HepG2 (cell line): Measurements from ENCODE around the gene CAPN15. TPM values are rescaled to one million over a fixed set of nuclear protein-coding genes. Genes with fewer than 3 reads are reported as not detected.
A peak's percentile ranks its signal among the peaks of the same experiment; 100 is the strongest.

Experiments used
- ATAC-seq: fragments of 200-7000 bp; cut with Tn5 transposase; 3 replicates; pipeline ENCODE4 v1.9.1; 2020; ENCODE audit warnings: mild to moderate bottlenecking, moderate library complexity
- BruUV-seq: library from RNA; stranded (reverse); fragments of 400-500 nt; replicated peaks from 2 replicates; lab custom pipeline; 2021; lab: Mats Ljungman, UMichigan
- CTCF ChIA-PET: fragments of 300-600 bp; formaldehyde crosslinking; extraction: SDS; loops from one replicate; lab custom pipeline; 2021; ENCODE audit warnings: low total read pairs, inconsistent platforms, low intra/inter-chr PET ratio; lab: Yijun Ruan, JAX
- POLR2A ChIA-PET: fragments of 350-600 bp; sonication (Branson Sonifier 250); formaldehyde crosslinking; loops from one replicate; lab custom pipeline; 2020; ENCODE audit warnings: antibody characterized with exemption, inconsistent platforms; lab: Yijun Ruan, JAX
- DNase-seq: peaks from one replicate; pipeline ENCODE4 v3.0.0-alpha.2; 2015; ENCODE audit warnings: low spot score
- FAIRE-seq: peaks from 3 replicates; lab custom pipeline; 2011; peaks lifted over from hg19 to GRCh38; lab: Jason Lieb, UNC
- H2AFZ ChIP-seq: one replicate; pipeline ENCODE4 v1.6.1; 2011; ENCODE audit warnings: low read length, inconsistent platforms
- H3K27ac ChIP-seq: fragments of 300-600 bp; 3 replicates; pipeline ENCODE4 v1.8.0; 2011; ENCODE audit warnings: mixed run types, mild to moderate bottlenecking, mixed read lengths, low read length, inconsistent platforms; ENCODE audit not compliant: insufficient read depth; ENCODE audit errors: extremely low read length
- H3K27me3 ChIP-seq, 2 experiments: fragments of 200-600 bp in 1 of 2; 2 replicates in 1 of 2; 3 replicates in 1 of 2; pipeline versions ENCODE4 v1.6.0 to v1.8.0; 2011; ENCODE audit warnings: low read length in 2 of 2, mild to moderate bottlenecking in 2 of 2, moderate library complexity in 2 of 2, inconsistent platforms in 1 of 2; ENCODE audit not compliant: insufficient read depth in 2 of 2, control insufficient read depth in 1 of 2
- H3K36me3 ChIP-seq, 2 experiments: fragments of 200-600 bp in 1 of 2; replicated peaks in 1 of 2; 2 replicates in 1 of 2; 3 replicates in 1 of 2; pipeline versions ENCODE4 v1.5.1 to v1.8.0; 2011; ENCODE audit warnings: low read length in 2 of 2, inconsistent platforms in 1 of 2; ENCODE audit not compliant: insufficient read depth in 2 of 2, control insufficient read depth in 1 of 2
- H3K4me1 ChIP-seq: 2 replicates; pipeline ENCODE4 v1.5.1; 2012; ENCODE audit warnings: low read length, inconsistent platforms; ENCODE audit not compliant: insufficient read depth
- H3K4me2 ChIP-seq: 2 replicates; pipeline ENCODE4 v1.6.0; 2011; ENCODE audit warnings: low read depth, low read length, inconsistent platforms
- H3K4me3 ChIP-seq, 3 experiments: fragments of 200-600 bp in 1 of 3; sonication (generic), shearing (Covaris generic) in 1 of 3; replicated peaks in 1 of 3; 2 replicates each; pipeline ENCODE4 v1.5.1; 2011 to 2016; ENCODE audit warnings: low read length in 3 of 3, inconsistent platforms in 2 of 3, low read depth in 2 of 3, mild to moderate bottlenecking in 2 of 3, control low read depth in 1 of 3, mixed read lengths in 1 of 3; ENCODE audit not compliant: insufficient read depth in 1 of 3
- H3K79me2 ChIP-seq: one replicate; pipeline ENCODE4 v1.6.1; 2011; ENCODE audit warnings: low read length, inconsistent platforms; ENCODE audit not compliant: insufficient read depth
- H3K9ac ChIP-seq: 2 replicates; pipeline ENCODE4 v1.6.0; 2011; ENCODE audit warnings: mild to moderate bottlenecking, low read depth, low read length, inconsistent platforms; ENCODE audit not compliant: insufficient read depth
- H3K9me3 ChIP-seq: 2 replicates; pipeline ENCODE4 v1.5.1; 2012; ENCODE audit warnings: mild to moderate bottlenecking, low read length
- H4K20me1 ChIP-seq: 2 replicates; pipeline ENCODE4 v1.6.0; 2011; ENCODE audit warnings: inconsistent platforms, mild to moderate bottlenecking, low read length, moderate library complexity; ENCODE audit not compliant: insufficient read depth
- FOSL2 ChIP-seq: sonication (generic); formaldehyde crosslinking; IDR thresholded peaks from 2 replicates; pipeline ENCODE4 v1.4.0; 2020; ENCODE audit warnings: missing genetic modification reagents
- HOXD1 ChIP-seq: sonication (generic); formaldehyde crosslinking; IDR thresholded peaks from 2 replicates; pipeline ENCODE4 v1.5.0; 2020; ENCODE audit warnings: missing genetic modification reagents
- IKZF4 ChIP-seq: sonication (generic); formaldehyde crosslinking; IDR thresholded peaks from 2 replicates; pipeline ENCODE4 v1.5.1; 2020; ENCODE audit warnings: borderline replicate concordance, mild to moderate bottlenecking, low read depth, missing genetic modification reagents; ENCODE audit errors: not compliant biosample characterization
- POGK ChIP-seq: sonication (generic); formaldehyde crosslinking; conservative IDR thresholded peaks from 2 replicates; pipeline ENCODE4 v1.8.0; 2022; ENCODE audit warnings: mild to moderate bottlenecking, moderate library complexity, missing genetic modification reagents
- POGZ ChIP-seq: sonication (generic); formaldehyde crosslinking; IDR thresholded peaks from 2 replicates; pipeline ENCODE4 v1.4.0; 2020; ENCODE audit warnings: mild to moderate bottlenecking, missing genetic modification reagents
- TAF15 ChIP-seq: fragments of 200-400 bp; formaldehyde crosslinking; IDR thresholded peaks from one replicate; pipeline ENCODE4 v1.6.1; 2018; ENCODE audit warnings: mild to moderate bottlenecking, low read depth, low read length; ENCODE audit not compliant: poor library complexity, severe bottlenecking
- TSC22D2 ChIP-seq: sonication (generic); formaldehyde crosslinking; IDR thresholded peaks from 2 replicates; pipeline ENCODE4 v1.5.1; 2020; ENCODE audit warnings: missing genetic modification reagents, mild to moderate bottlenecking, borderline replicate concordance
- ZBTB21 ChIP-seq: sonication (generic); formaldehyde crosslinking; IDR thresholded peaks from 2 replicates; pipeline ENCODE4 v1.4.0; 2020; ENCODE audit warnings: missing genetic modification reagents
- ZEB1 ChIP-seq: IDR thresholded peaks from 2 replicates; pipeline ENCODE4 v1.6.1; 2012; ENCODE audit warnings: mild to moderate bottlenecking, low read depth, inconsistent platforms; ENCODE audit not compliant: insufficient replicate concordance
- ZNF24 ChIP-seq: fragments of 450-650 bp; IDR thresholded peaks from 2 replicates; pipeline ENCODE4 v1.6.1; 2017; ENCODE audit warnings: antibody characterized with exemption, mild to moderate bottlenecking
- ZNF766 ChIP-seq: sonication (generic); formaldehyde crosslinking; IDR thresholded peaks from 2 replicates; pipeline ENCODE4 v1.5.0; 2020; ENCODE audit warnings: missing genetic modification reagents, borderline replicate concordance
- ZNF781 ChIP-seq: sonication (generic); formaldehyde crosslinking; IDR thresholded peaks from 2 replicates; pipeline ENCODE4 v1.5.1; 2020; ENCODE audit warnings: borderline replicate concordance, mild to moderate bottlenecking, missing genetic modification reagents; ENCODE audit errors: not compliant biosample characterization
- WGBS: methylation state at CpG from one replicate; pipeline ENCODE4 v1.1.6; 2017; ENCODE audit warnings: low lambda C conversion rate; 5-methylcytosine and 5-hydroxymethylcytosine counted together
- in situ Hi-C: cut with HindIII; loops from 2 replicates; pipeline ENCODE4 v1.10.0; 2017; ENCODE audit warnings: low pct_unique_long_range_greater_than_20kb; ENCODE audit not compliant: extremely low pct_ligation_motif_present
- intact Hi-C: fragments of 100-400 bp; cut with micrococcal nuclease; formaldehyde crosslinking; loops from one replicate; pipeline ENCODE4 v1.10.0; 2022; ENCODE audit not compliant: unreplicated experiment
- polyA plus RNA-seq, 8 experiments: library from polyadenylated mRNA; depleted of rRNA in 3 of 8; stranded (reverse) in 7 of 8; unstranded in 1 of 8; fragments of >200 nt; fragmentation: Illumina TruSeq in 4 of 8; extraction: Trizol in 4 of 8; gene quantifications; 2 replicates each; pipeline versions ENCODE4 v1.2.1 to v1.2.3, GENCODE V29; 2011 to 2016; ENCODE audit warnings: low read depth in 4 of 8, missing spikeins in 1 of 8, mixed read lengths in 1 of 8; ENCODE audit not compliant: insufficient read depth in 1 of 8
- total RNA-seq, 5 experiments: library from RNA; depleted of rRNA; stranded (reverse); fragments of >200 nt; fragmentation: Illumina TruSeq; extraction: Trizol; gene quantifications; 2 replicates each; pipeline ENCODE4 v1.2.3, GENCODE V29; 2016; ENCODE audit warnings: low read depth in 1 of 5
- TF ChIP-seq, protein P1 (sequence below): sonication (generic); formaldehyde crosslinking; IDR thresholded peaks from 2 replicates; pipeline ENCODE4 v1.4.0; 2020; ENCODE audit warnings: missing genetic modification reagents, mild to moderate bottlenecking, borderline replicate concordance

The CAPN15 gene
- total and polyA plus RNA-seq, 2 of the 13 experiments (the other 11 are each of a cell fraction or from before 2014, with no cell fraction given), result 14.9 to 24.5 TPM

DNA sequence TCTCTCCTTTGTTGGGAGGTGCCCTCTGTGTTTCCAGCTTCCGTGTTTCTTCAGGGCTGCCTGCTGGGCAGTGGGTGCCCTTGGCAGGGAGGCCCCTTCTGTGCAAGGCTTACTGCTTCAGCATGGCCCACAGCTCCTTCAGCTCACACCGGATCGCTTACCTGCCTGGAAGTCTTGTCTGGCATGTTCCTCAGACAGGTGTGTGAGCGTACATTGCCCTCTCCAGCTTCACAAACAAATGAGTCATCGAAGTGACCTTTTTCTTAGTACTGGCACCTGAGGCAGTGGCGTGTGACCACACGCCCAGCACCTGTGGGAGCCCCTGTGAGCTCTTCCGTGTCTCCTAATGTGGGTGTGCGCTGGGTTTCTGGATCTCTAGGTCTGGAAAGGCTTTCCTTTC is 65.9 kb downstream of the CAPN15 start:
- DNase-seq (no peak), ATAC-seq (no peak), FAIRE-seq (no peak)
- no peak overlapping the region for H2AFZ ChIP-seq
- 96% methylated on average over 7 of the region's 9 CpGs for WGBS
- H3K36me3 ChIP-seq, result peaks cover 4 to 7% of the 10 kb centered on the region in 2 experiments; a peak in 1 of 5 replicates
- H3K4me3 ChIP-seq, result no peak overlapping the region
- H3K9ac ChIP-seq, result 0 out of 2 replicates have a peak overlapping the region, but pooled peaks have one; percentile 15
- peaks cover 34% of the 10 kb centered on the region for H3K4me1 ChIP-seq
- in situ Hi-C loops, result no loop called here
- no peak overlapping the region for H3K27ac ChIP-seq
- H3K9me3 ChIP-seq, result no peaks in the 10 kb centered on the region
- H3K79me2 ChIP-seq, result peaks cover 46% of the 10 kb centered on the region
- POLR2A ChIA-PET, result interaction anchor here (1.3 kb wide), 1 partner anchor 35 kb away, joined by 3 read pairs; no protein-coding TSS in a partner anchor
- H4K20me1 ChIP-seq, result peaks cover 10% of the 10 kb centered on the region; the same call in 1 of the 2 replicates
- H3K4me2 ChIP-seq, result no peak overlapping the region; the same call in 1 of the 2 replicates
- no TSS peak for BruUV-seq
- CTCF ChIA-PET, result no interaction called here
- TF ChIP-seq FOSL2 (CRISPR knock-in tag) (peak; percentile 73), ZNF781 (CRISPR knock-in tag) (no peak), ZNF24 (no peak), IKZF4 (CRISPR knock-in tag) (no peak), ZEB1 (peak; percentile 24), TSC22D2 (CRISPR knock-in tag) (no peak), ZNF766 (no peak), POGK (no peak), TAF15 (no peak), ZBTB21 (CRISPR knock-in tag) (no peak), HOXD1 (no peak), POGZ (CRISPR knock-in tag) (no peak)
- TF ChIP-seq, protein P1, sequence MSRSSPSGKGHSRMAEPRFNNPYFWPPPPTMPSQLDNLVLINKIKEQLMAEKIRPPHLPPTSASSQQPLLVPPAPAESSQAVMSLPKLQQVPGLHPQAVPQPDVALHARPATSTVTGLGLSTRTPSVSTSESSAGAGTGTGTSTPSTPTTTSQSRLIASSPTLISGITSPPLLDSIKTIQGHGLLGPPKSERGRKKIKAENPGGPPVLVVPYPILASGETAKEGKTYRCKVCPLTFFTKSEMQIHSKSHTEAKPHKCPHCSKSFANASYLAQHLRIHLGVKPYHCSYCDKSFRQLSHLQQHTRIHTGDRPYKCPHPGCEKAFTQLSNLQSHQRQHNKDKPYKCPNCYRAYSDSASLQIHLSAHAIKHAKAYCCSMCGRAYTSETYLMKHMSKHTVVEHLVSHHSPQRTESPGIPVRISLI, result no peak
- intact Hi-C loops, result no loop called here
- no peaks in the 10 kb centered on the region; a peak in 1 of 5 replicates for H3K27me3 ChIP-seq
